WTC11 (cell line): Measurements from ENCODE around the gene CCDC195. TPM values are rescaled to one million over a fixed set of nuclear protein-coding genes. Genes with fewer than 3 reads are reported as not detected.

Experiments
- ATAC-seq: fragments of 200-7000 bp; cut with Tn5 transposase; 2 replicates; pipeline ENCODE4 v1.10.0; 2021; ENCODE audit warnings: mild to moderate bottlenecking, moderate library complexity
- CTCF ChIA-PET: fragments of 300-600 bp; sonication (Branson Sonifier 250); formaldehyde crosslinking; loops from one replicate; lab custom pipeline; 2021; ENCODE audit warnings: antibody characterized with exemption; lab: Charles Lee
- POLR2A ChIA-PET: fragments of 350-600 bp; sonication (Branson Sonifier 250); formaldehyde crosslinking; loops from one replicate; lab custom pipeline; 2021; ENCODE audit warnings: antibody characterized with exemption; lab: Charles Lee
- DNase-seq: peaks from one replicate; pipeline ENCODE4 v3.0.0; 2021; ENCODE audit warnings: low spot score
- H3K27ac Mint-ChIP-seq: 2 replicates; pipeline ENCODE4 v1.8.0; 2021; ENCODE audit warnings: mixed read lengths
- H3K27me3 Mint-ChIP-seq: 2 replicates; pipeline ENCODE4 v1.8.0; 2021; ENCODE audit warnings: low read depth, mild to moderate bottlenecking, moderate library complexity, mixed read lengths
- H3K36me3 Mint-ChIP-seq: 2 replicates; pipeline ENCODE4 v1.8.0; 2021; ENCODE audit warnings: mixed read lengths
- H3K4me1 Mint-ChIP-seq: 2 replicates; pipeline ENCODE4 v1.8.0; 2022; ENCODE audit warnings: mixed read lengths
- H3K4me3 Mint-ChIP-seq: 2 replicates; pipeline ENCODE4 v1.8.0; 2021; ENCODE audit warnings: mild to moderate bottlenecking, moderate library complexity, mixed read lengths
- H3K9me3 Mint-ChIP-seq: 2 replicates; pipeline ENCODE4 v1.8.0; 2021; ENCODE audit warnings: mixed read lengths
- ARID4B ChIP-seq: sonication (generic); formaldehyde crosslinking; IDR thresholded peaks from 2 replicates; pipeline ENCODE4 v1.8.0; 2023; ENCODE audit warnings: missing genetic modification reagents, mild to moderate bottlenecking, borderline replicate concordance
- CREM ChIP-seq: sonication (generic); formaldehyde crosslinking; IDR thresholded peaks from 2 replicates; pipeline ENCODE4 v1.8.1; 2022; ENCODE audit warnings: mild to moderate bottlenecking, missing genetic modification reagents, moderate library complexity
- E2F1 ChIP-seq: sonication (generic); formaldehyde crosslinking; IDR thresholded peaks from 2 replicates; pipeline ENCODE4 v1.8.0; 2022; ENCODE audit warnings: mild to moderate bottlenecking, missing genetic modification reagents
- E2F4 ChIP-seq: sonication (generic); formaldehyde crosslinking; IDR thresholded peaks from 2 replicates; pipeline ENCODE4 v1.8.1; 2022; ENCODE audit warnings: low read depth, mild to moderate bottlenecking, moderate library complexity, missing genetic modification reagents, borderline replicate concordance
- E2F5 ChIP-seq: sonication (generic); formaldehyde crosslinking; IDR thresholded peaks from 2 replicates; pipeline ENCODE4 v1.8.1; 2022; ENCODE audit warnings: mild to moderate bottlenecking, moderate library complexity, missing genetic modification reagents
- ELF4 ChIP-seq: sonication (generic); formaldehyde crosslinking; IDR thresholded peaks from 2 replicates; pipeline ENCODE4 v1.8.1; 2022; ENCODE audit warnings: low read depth, mild to moderate bottlenecking, moderate library complexity, missing genetic modification reagents
- GTF2I ChIP-seq: fragments of 250-450 bp; sonication (Bioruptor Pico); conservative IDR thresholded peaks from 2 replicates; pipeline ENCODE4 v1.4.0; 2021; ENCODE audit warnings: mild to moderate bottlenecking
- HMGA2 ChIP-seq: fragments of 250-450 bp; sonication (Bioruptor Pico); IDR thresholded peaks from 2 replicates; pipeline ENCODE4 v1.4.0; 2021; ENCODE audit warnings: mild to moderate bottlenecking, moderate library complexity
- JUN ChIP-seq: sonication (generic); formaldehyde crosslinking; IDR thresholded peaks from 2 replicates; pipeline ENCODE4 v1.8.0; 2023; ENCODE audit warnings: mild to moderate bottlenecking, missing genetic modification reagents
- KAT7 ChIP-seq: sonication (generic); formaldehyde crosslinking; IDR thresholded peaks from 2 replicates; pipeline ENCODE4 v1.8.1; 2023; ENCODE audit warnings: missing genetic modification reagents, mild to moderate bottlenecking, borderline replicate concordance
- NFE2L1 ChIP-seq: sonication (generic); formaldehyde crosslinking; IDR thresholded peaks from 2 replicates; pipeline ENCODE4 v1.8.1; 2023; ENCODE audit warnings: missing genetic modification reagents
- NR3C1 ChIP-seq: sonication (generic); formaldehyde crosslinking; conservative IDR thresholded peaks from 2 replicates; pipeline ENCODE4 v1.8.1; 2023; ENCODE audit warnings: low read depth, mild to moderate bottlenecking, missing genetic modification reagents
- OVOL2 ChIP-seq: fragments of 250-450 bp; sonication (Bioruptor Pico); IDR thresholded peaks from 2 replicates; pipeline ENCODE4 v1.9.0; 2021; ENCODE audit warnings: mild to moderate bottlenecking, borderline replicate concordance
- PREB ChIP-seq: sonication (generic); formaldehyde crosslinking; IDR thresholded peaks from 2 replicates; pipeline ENCODE4 v1.8.1; 2022; ENCODE audit warnings: mild to moderate bottlenecking, missing genetic modification reagents, moderate library complexity, borderline replicate concordance
- SMAD4 ChIP-seq: sonication (generic); formaldehyde crosslinking; IDR thresholded peaks from 2 replicates; pipeline ENCODE4 v1.8.0; 2022; ENCODE audit warnings: mild to moderate bottlenecking, missing genetic modification reagents
- TP53 ChIP-seq: sonication (generic); formaldehyde crosslinking; IDR thresholded peaks from 2 replicates; pipeline ENCODE4 v1.8.1; 2023; ENCODE audit warnings: mild to moderate bottlenecking, missing genetic modification reagents
- ZNF317 ChIP-seq: sonication (generic); formaldehyde crosslinking; IDR thresholded peaks from 2 replicates; pipeline ENCODE4 v1.8.1; 2023; ENCODE audit warnings: low read depth, mild to moderate bottlenecking, moderate library complexity, missing genetic modification reagents, borderline replicate concordance
- ZNF416 ChIP-seq: fragments of 250-450 bp; sonication (Bioruptor Pico); IDR thresholded peaks from 2 replicates; pipeline ENCODE4 v1.9.0; 2021; ENCODE audit warnings: mild to moderate bottlenecking, inconsistent platforms
- ZNF671 ChIP-seq: fragments of 250-450 bp; sonication (Bioruptor Pico); IDR thresholded peaks from 2 replicates; pipeline ENCODE4 v1.8.0; 2021; ENCODE audit warnings: mild to moderate bottlenecking
- ZSCAN18 ChIP-seq: fragments of 250-450 bp; sonication (Bioruptor Pico); IDR thresholded peaks from 2 replicates; pipeline ENCODE4 v2.1.2; 2022; ENCODE audit warnings: mild to moderate bottlenecking, moderate library complexity
- total RNA-seq: library from RNA; stranded (reverse); gene quantifications from 3 replicates; pipeline ENCODE4 v1.2.3, GENCODE V29; 2021

Gene CCDC195
- total RNA-seq, 1 experiment from 2014 or later: not detected

- POLR2A ChIA-PET: no interaction called here
- Mint-ChIP-seq H3K36me3 (no peaks in the 10 kb centered on the region), H3K27me3 (no peaks in the 10 kb centered on the region), H3K4me3 (no peak overlapping the region), H3K27ac (no peak overlapping the region), H3K9me3 (peaks cover 45% of the 10 kb centered on the region), H3K4me1 (no peaks in the 10 kb centered on the region)
- no peak for TF ChIP-seq JUN
- no peak for TF ChIP-seq OVOL2 (CRISPR knock-in tag)
- no peak for TF ChIP-seq ZNF671 (CRISPR knock-in tag)
- no peak for TF ChIP-seq ZSCAN18
- no peak for TF ChIP-seq ARID4B
- no peak for TF ChIP-seq NR3C1 (CRISPR knock-in tag)
- no peak for TF ChIP-seq NFE2L1 (CRISPR knock-in tag)
- no peak for TF ChIP-seq ELF4 (CRISPR knock-in tag)
- TF ChIP-seq TP53 (CRISPR knock-in tag): no peak
- TF ChIP-seq E2F1: no peak
- no peak for TF ChIP-seq ZNF317 (CRISPR knock-in tag)
- no peak for TF ChIP-seq ZNF416 (CRISPR knock-in tag)
- no peak for TF ChIP-seq GTF2I
- no peak for TF ChIP-seq E2F5 (CRISPR knock-in tag)
- no peak for TF ChIP-seq KAT7
- TF ChIP-seq PREB (CRISPR knock-in tag): no peak
- no peak for TF ChIP-seq HMGA2 (CRISPR knock-in tag)
- TF ChIP-seq SMAD4 (CRISPR knock-in tag): no peak
- TF ChIP-seq E2F4: no peak
- TF ChIP-seq CREM: no peak
- CTCF ChIA-PET: no interaction called here
- DNase-seq: no peak
- no peak for ATAC-seq
Observed at GRCh38 chr2:224723586-224724217, 7.5 kb upstream of the CCDC195 start.
